HG02870 (cell line): Measurements from ENCODE around the gene APCDD1.
"Not testable (repeated sequence)": the region's sequence is repeated elsewhere in the genome, so short reads cannot be mapped to it uniquely, and the experiment has no call there.

Source experiments
- ATAC-seq: cut with Tn5 transposase; IDR thresholded peaks from one replicate; pipeline ENCODE4 v1.9.1; 2021; ENCODE audit warnings: mild to moderate bottlenecking, moderate library complexity; ENCODE audit not compliant: unreplicated experiment

Gene APCDD1

DNA sequence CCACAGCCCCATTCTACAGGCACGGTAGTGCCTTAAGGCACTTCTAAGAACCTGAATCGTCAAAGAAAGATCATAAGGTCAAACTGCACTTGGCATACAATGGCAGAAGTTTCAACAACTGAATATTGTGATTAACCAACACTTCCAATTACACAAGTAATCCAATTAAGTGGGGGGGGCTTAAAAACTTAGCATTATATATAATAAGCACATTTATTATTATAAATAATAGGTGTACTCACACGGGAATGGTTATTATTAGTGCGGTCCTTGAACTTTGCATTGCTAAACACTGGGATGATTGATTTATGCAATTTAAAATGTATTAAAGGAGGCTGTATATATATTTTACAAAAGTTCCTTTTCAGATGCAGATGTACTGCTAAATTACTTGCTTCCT lies 7.6 kb downstream of the APCDD1 start:
- ATAC-seq = no peak

- no peak for ATAC-seq
Measured at GRCh38 chr18:10462597-10462996, 8.2 kb downstream of the APCDD1 start.

DNA sequence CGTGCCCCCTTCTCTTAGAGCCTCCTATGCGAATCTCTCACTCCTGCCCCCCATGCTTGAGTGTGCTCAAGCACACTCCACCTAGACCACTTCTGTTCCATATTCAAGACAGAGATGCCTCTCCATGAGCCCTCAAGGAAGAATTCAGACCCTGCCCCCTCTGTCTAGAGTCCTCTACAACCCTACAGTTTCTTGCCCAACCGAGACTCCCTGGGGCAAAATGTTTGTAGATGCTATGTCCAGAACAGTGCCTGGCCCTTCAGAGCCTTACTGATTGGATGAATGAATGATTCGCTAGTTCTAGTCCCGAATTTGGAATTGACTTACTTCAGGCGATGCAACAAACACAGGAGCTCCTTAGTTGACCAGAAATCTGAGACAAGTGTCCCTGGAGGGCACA lies 8.7 kb downstream of the APCDD1 start:
- no peak for ATAC-seq

GRCh38 chr18:10463741-10464140 lies 9.3 kb downstream of the APCDD1 start:
- no peak for ATAC-seq

- not testable (repeated sequence) for ATAC-seq
Measured at GRCh38 chr18:10464161-10464648, 9.8 kb downstream of the APCDD1 start.

- peak; percentile 51 for ATAC-seq
Measured at GRCh38 chr18:10465174-10465939, 10.9 kb downstream of the APCDD1 start.

DNA sequence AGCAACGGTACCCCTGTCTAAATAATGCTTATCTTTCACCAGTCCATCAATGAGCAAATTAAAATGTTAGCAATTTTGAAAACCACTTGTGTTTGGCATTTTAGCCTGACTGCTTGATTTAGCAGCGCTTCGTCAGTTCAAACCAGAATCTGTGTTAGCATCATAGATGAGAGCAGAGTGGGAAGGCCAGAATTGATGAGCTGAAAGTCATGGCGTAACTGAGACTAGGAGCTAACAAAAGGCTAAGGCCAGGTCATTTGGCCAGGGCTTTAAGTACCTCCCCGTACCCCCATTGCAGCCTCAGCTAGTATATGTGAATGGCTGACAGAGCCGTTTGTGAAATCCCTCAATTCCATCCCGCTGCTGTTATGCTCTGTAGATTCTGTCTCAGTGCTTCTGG lies 16.0 kb downstream of the APCDD1 start:
- ATAC-seq = no peak

- ATAC-seq = no peak
Measured at GRCh38 chr18:10471574-10471973, 17.1 kb downstream of the APCDD1 start.

- no peak for ATAC-seq
Measured at GRCh38 chr18:10473132-10473531, 18.7 kb downstream of the APCDD1 start.

GRCh38 chr18:10474309-10474708 lies 19.9 kb downstream of the APCDD1 start:
- ATAC-seq = no peak

DNA sequence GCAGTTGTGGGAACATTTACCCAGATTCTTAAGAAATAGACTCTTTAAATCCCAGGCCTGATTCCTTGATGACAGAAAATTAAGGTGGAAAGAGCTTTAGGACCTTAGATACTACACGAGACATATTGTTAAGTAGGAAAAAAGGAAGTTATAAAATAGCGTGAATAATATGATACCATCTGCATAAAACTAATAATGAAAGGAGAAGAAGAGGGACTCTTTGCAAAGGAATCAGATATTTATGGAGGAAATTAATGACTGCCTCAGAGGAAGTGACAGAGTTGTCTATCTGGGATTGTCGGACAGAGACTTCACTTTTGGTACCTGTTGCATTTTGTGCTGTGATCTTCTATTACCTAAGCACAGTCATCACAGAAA lies 20.8 kb downstream of the APCDD1 start:
- ATAC-seq = no peak

- no peak for ATAC-seq
Measured at GRCh38 chr18:10475654-10476291, 21.3 kb downstream of the APCDD1 start.

GRCh38 chr18:10476338-10476791 lies 21.9 kb downstream of the APCDD1 start:
- ATAC-seq = no peak

DNA sequence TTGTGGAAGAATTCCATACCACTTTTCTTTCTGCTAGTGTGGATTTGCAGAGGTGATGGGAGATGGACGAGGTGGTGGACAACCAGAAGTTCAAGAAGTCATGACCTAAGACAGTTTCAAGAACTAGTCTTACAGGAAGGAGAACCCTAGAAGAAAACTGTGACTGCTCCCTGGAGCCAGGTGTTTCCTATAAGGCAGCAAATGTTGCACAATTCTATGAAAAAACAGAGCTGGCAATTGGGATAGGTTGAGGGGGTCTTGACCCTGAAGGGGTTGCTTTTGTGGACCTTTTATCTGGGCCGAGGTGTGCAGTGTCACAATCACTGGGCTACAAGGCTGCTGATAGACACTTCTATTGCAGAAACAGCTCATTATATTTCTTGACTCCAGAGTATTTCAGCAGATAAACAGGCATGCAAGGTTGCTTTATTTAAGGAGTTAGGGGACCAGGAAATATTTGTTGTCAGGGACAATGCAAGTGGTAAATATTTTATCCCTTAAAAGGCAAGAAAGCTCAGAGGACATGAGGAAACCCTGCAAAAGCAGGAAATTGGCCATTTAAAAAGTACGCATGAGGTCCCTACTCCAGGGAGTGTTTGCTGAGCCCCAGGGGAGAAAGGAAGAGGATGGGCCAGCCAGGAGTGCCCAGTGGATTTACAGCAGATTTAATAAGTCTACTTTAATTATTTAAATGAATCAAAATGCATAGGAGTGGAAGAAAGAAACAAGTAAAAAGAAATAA lies 22.9 kb downstream of the APCDD1 start:
- no peak for ATAC-seq

- no peak for ATAC-seq
Measured at GRCh38 chr18:10477863-10478260, 23.4 kb downstream of the APCDD1 start.

DNA sequence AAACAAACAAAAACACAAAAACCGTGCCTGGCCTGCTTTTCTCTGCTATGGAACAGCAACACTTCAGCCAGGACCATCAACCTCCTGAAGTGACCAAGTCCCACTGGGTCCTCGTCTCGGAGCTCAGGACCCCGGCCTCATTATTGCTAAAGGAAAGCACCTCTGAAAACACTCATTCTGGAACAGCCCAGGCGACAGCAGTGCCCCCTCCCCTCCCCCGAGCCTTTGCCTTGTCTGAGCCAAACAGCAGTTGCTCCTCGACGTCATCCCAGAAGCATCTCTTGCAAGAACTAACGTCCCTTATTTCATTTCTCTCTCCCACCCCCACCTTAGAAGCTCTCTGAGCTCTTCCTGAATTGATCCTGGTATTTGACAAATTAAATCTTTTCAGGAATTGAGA lies 27.4 kb downstream of the APCDD1 start:
- ATAC-seq = no peak

DNA sequence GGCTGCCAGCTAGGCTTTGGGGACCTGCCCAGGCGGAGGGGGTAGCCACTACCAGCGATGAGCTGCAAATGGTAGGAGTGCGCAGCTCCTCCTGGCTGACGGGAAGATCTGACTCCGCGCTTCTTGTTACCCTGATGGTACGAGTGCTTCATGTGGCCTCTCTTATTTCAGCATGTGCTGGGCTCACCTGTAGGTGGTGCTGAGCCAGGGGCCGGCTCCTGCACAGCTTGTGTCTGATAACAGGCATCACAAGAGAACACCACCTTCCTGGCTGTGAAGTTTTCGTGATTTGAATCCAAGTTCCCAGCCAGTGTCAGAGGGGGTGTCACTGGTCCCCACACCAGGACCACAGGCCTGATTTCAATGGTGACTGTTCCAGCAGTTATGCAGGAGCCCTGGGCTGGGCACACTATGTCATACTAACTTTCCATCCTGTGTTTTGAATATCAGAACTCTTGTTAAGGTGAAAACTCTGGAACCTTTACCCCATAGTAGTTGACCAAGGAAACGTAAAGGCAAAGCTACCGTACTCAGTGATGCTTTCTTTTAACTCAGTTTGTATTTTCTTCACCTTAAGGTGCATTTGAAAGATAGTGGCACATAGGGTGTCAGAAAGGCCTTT lies 28.0 kb downstream of the APCDD1 start:
- peak; percentile 6 for ATAC-seq

DNA sequence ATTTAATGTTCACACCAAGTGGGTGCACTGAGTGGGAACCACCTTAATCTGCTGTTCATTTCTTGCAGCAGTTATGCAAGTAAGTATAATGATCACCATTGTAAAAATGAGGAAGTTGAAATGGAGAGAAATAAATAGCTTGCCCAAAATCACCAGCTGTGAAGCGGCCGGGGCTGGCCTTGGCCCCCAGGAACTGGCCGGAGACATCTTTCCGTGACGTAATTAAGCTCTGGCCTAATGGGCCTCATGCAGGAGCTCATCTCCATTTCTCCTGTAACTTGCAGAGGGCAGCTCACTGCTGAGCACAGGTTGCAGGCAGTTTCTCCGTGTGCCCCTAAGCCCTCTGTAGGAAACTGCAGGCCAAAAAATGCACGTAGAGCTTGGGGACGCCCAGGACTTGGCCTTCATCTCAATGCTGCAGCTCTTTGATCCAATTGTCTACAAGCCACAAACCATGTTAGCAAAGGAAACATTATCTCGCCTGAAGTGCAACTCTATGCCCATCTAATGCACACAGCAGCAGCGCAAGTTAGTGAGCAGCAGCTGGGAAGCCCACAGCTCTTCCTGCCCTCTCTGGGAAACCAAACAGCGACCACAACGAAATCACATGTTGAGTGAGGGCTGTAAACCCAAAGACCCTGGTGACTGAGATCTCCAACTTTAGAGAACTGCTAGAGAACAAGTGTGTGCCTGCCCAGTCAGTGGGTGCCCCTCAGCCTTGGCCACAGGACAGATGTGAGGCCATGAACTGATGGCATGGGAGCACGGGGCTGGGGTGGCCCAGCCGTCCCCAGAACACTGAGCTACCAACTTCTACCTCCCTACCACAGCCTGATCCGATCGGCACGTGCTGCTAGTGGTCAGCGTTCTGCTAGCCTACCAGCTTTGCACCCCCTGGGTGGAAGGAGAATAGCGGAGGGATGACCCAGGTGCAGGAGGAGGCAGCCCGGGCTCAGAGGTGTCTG lies 28.8 kb downstream of the APCDD1 start:
- ATAC-seq = peak; percentile 66

GRCh38 chr18:10485475-10485874 lies 31.0 kb downstream of the APCDD1 start:
- no peak for ATAC-seq

- ATAC-seq = no peak
Measured at GRCh38 chr18:10486362-10486761, 31.9 kb downstream of the APCDD1 start.
